Activated CD4-positive, alpha-beta T cell treated with anti-CD3 and anti-CD28 coated beads, Interleukin-2, amount 10 ng/mL, durations not matched to agents 7 days and 5 days (primary cell): Measurements from ENCODE around the gene CACFD1. TPM values are rescaled to one million over a fixed set of nuclear protein-coding genes. Genes with fewer than 3 reads are reported as not detected.

Experiments
- CTCF ChIA-PET: fragments of 350-600 bp; sonication (Branson Sonifier 250); formaldehyde crosslinking; loops from one replicate; lab custom pipeline; 2021; ENCODE audit warnings: antibody characterized with exemption; lab: Charles Lee
- POLR2A ChIA-PET: fragments of 350-600 bp; sonication (Branson Sonifier 250); formaldehyde crosslinking; loops from one replicate; lab custom pipeline; 2021; ENCODE audit warnings: antibody characterized with exemption; lab: Charles Lee
- DNase-seq: peaks from one replicate; pipeline ENCODE4 v3.0.0-alpha.2; 2020
- H3K27ac Mint-ChIP-seq: one replicate; pipeline ENCODE4 v1.8.0; 2021; ENCODE audit warnings: mild to moderate bottlenecking, moderate library complexity, mixed read lengths
- H3K27me3 Mint-ChIP-seq: one replicate; pipeline ENCODE4 v1.8.0; 2021; ENCODE audit warnings: mixed read lengths
- H3K36me3 Mint-ChIP-seq: one replicate; pipeline ENCODE4 v1.8.0; 2021; ENCODE audit warnings: low read depth, mixed read lengths
- H3K4me1 Mint-ChIP-seq: one replicate; pipeline ENCODE4 v1.8.0; 2021; ENCODE audit warnings: mixed read lengths
- H3K4me3 Mint-ChIP-seq: one replicate; pipeline ENCODE4 v1.8.0; 2021; ENCODE audit warnings: mild to moderate bottlenecking, moderate library complexity, mixed read lengths
- H3K9me3 Mint-ChIP-seq: one replicate; pipeline ENCODE4 v1.8.0; 2021; ENCODE audit warnings: mixed read lengths
- total RNA-seq, 2 experiments: library from RNA; stranded (reverse); gene quantifications; one replicate each; pipeline ENCODE4 v1.2.3, GENCODE V29; 2021

CACFD1 gene
- total RNA-seq, 2 experiments from 2014 or later = 0.75 to 1.3 TPM

DNA sequence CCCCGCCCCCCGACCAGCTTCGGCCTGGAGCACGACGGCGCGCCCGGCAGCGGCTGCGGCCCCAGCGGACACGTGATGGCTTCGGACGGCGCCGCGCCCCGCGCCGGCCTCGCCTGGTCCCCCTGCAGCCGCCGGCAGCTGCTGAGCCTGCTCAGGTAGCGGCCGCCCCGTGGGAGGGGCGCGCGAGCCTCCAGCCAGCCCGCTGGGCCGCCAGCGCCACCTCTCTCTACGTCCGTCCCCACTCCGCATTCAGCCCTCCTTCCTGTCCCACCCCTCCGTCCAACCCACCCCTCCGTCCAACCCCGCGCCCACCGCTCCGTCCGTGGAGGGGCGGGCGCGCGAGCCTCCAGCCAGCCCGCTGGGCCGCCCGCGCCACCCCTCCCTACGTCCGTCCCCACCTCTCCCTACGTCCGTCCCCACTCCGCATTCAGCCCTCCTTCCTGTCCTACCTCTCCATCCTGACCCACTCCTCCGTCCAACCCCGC, 31.1 kb upstream of the CACFD1 start:
- ChIA-PET CTCF (no interaction called here), POLR2A (interaction anchor here (0.5 kb wide), 1 partner anchor 15 kb away, joined by 3 read pairs; no protein-coding TSS in a partner anchor)
- Mint-ChIP-seq H3K27me3 (peaks cover 22% of the 10 kb centered on the region), H3K4me1 (peaks cover 5% of the 10 kb centered on the region), H3K4me3 (no peak overlapping the region), H3K9me3 (no peaks in the 10 kb centered on the region), H3K36me3 (no peaks in the 10 kb centered on the region), H3K27ac (no peak overlapping the region)
- no peak for DNase-seq

DNA sequence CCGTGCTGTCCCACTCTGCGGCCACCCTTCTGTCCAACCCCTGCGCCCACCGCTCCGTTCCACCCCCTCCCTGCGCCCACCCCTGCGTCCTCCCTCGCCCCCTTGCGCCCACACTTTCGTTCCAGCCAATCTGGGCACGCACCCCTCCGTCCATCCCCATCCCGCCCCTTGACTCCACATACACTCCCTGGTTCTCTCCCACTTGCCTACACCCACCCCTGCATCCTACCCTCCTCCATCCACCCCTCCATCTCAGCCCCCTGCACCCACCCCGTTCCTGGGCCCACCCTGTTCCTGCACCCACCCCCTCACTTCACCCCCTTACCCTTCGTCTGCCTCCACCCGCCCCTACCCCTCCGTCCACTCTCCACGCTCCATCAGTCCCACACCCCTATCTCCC, 30.6 kb upstream of the CACFD1 start:
- Mint-ChIP-seq H3K9me3 (no peaks in the 10 kb centered on the region), H3K4me3 (no peak overlapping the region), H3K27ac (no peak overlapping the region), H3K36me3 (no peaks in the 10 kb centered on the region), H3K4me1 (peaks cover 5% of the 10 kb centered on the region), H3K27me3 (peaks cover 22% of the 10 kb centered on the region)
- CTCF ChIA-PET = no interaction called here
- POLR2A ChIA-PET = no interaction called here
- DNase-seq = no peak

DNA sequence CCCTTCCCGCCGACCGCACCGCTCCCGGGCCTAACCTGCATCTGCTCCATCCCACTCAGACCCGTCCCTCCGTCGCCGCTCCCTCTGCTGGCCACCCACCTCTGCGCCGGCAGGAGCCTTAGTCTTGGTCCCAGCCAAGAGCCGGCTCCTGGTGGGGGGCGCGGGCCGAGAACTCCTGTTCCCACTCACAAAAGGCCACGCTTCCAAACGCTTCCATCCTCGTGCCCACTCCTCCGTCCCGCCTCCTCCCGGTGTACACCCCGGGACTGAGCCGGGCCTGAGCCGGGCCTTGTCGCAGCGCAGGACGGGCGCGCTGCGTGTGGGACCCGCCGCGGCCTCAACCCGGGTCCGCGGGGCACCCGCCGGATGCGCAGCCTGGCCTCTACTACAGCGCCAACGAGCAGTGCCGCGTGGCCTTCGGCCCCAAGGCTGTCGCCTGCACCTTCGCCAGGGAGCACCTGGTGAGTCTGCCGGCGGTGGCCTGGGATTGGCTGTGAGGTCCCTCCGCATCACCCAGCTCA, 30.1 kb upstream of the CACFD1 start:
- DNase-seq = no peak
- ChIA-PET CTCF (no interaction called here), POLR2A (no interaction called here)
- Mint-ChIP-seq H3K36me3 (no peaks in the 10 kb centered on the region), H3K27me3 (peaks cover 22% of the 10 kb centered on the region), H3K27ac (no peak overlapping the region), H3K4me1 (peaks cover 5% of the 10 kb centered on the region), H3K9me3 (no peaks in the 10 kb centered on the region), H3K4me3 (no peak overlapping the region)

DNA sequence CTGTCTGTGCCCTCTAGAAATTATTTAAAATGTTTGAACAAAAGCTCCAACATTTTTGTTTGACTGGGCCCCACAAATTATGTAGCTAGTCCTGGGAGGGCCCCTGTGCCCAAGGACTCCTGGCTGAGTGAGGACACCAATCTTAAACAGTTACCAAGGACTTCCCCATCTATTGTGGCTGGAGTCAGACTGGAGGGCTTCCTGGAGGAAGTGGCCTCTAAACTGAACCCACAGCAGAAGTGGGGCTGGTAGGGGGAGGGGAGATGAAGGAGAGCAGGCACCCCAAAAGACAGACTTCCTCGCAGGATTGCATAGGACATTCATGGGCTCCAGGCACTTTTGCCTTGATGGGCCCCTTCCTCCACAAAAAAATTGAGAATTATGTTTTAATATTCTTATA, 29.5 kb upstream of the CACFD1 start:
- Mint-ChIP-seq H3K4me3 (no peak overlapping the region), H3K27ac (no peak overlapping the region), H3K36me3 (no peaks in the 10 kb centered on the region), H3K27me3 (peaks cover 22% of the 10 kb centered on the region), H3K9me3 (no peaks in the 10 kb centered on the region), H3K4me1 (peaks cover 5% of the 10 kb centered on the region)
- DNase-seq = no peak
- ChIA-PET CTCF (no interaction called here), POLR2A (no interaction called here)

DNA sequence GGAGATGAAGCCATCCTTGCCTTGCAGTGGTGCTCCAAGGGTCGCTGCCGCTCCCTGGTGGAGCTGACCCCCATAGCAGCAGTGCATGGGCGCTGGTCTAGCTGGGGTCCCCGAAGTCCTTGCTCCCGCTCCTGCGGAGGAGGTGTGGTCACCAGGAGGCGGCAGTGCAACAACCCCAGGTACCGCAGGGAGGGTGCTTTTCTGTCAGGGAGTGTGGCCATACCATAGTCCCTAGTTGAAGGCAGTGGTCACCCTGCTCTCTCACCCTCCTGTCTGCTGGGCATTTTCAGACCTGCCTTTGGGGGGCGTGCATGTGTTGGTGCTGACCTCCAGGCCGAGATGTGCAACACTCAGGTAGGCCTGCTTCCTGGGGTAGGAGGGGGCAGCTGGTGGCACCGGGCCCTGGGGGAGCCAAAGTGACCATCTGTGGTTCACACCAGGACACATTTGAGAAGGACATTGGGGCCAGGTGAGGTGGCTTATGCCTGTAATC, 26.4 kb upstream of the CACFD1 start:
- no peak for DNase-seq
- Mint-ChIP-seq H3K9me3 (no peaks in the 10 kb centered on the region), H3K27ac (no peak overlapping the region), H3K4me1 (peaks cover 3% of the 10 kb centered on the region), H3K27me3 (peaks cover 6% of the 10 kb centered on the region), H3K36me3 (no peaks in the 10 kb centered on the region), H3K4me3 (no peak overlapping the region)
- ChIA-PET CTCF (no interaction called here), POLR2A (no interaction called here)

DNA sequence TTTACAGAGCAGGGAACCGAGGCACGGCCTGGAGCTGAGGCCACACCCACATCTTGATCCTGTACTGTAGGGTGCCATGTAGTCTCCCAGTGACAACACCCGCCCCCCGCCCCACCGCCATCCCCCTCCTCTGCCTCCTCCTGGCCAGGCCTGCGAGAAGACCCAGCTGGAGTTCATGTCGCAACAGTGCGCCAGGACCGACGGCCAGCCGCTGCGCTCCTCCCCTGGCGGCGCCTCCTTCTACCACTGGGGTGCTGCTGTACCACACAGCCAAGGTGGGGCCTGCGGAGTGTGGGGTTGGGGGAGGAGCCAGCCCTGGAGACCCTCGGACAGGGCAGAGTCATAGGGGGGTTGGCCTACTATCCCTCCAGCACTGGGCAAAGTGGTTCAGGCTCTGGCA, 23.1 kb upstream of the CACFD1 start:
- Mint-ChIP-seq H3K27me3 (no peaks in the 10 kb centered on the region), H3K27ac (no peak overlapping the region), H3K4me3 (no peak overlapping the region), H3K4me1 (no peaks in the 10 kb centered on the region), H3K9me3 (no peaks in the 10 kb centered on the region), H3K36me3 (no peaks in the 10 kb centered on the region)
- no peak for DNase-seq
- ChIA-PET POLR2A (no interaction called here), CTCF (no interaction called here)

DNA sequence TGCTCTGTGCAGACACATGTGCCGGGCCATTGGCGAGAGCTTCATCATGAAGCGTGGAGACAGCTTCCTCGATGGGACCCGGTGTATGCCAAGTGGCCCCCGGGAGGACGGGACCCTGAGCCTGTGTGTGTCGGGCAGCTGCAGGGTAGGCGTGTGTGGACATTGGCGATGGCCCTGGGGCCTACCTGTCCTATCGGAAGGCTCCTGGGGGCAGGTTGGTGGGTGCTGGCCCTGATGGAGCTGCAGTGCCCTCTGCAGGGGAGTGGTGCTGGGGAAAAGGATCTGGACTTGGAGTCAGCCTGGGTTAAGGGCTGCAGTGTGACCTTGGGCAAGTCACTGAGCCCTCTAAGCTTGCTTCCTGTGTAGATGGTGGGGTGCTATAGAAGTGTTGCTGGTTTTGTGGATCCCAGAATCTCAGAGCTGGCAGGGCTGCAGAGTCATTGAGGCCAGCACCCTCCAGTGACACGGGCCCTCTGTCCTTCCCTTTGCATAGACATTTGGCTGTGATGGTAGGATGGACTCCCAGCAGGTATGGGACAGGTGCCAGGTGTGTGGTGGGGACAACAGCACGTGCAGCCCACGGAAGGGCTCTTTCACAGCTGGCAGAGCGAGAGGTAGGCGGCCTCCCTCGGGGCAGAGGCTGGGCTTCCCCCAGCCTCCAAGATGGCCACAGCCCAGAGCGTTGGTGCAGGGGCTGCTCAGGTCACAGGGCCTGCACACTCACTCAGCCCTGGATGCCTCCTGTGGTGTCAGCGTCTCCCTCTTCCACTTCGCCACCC, 21.8 kb upstream of the CACFD1 start:
- ChIA-PET CTCF (interaction anchor here (0.5 kb wide), 1 partner anchor 1376 kb away, joined by 3 read pairs; no protein-coding TSS in a partner anchor), POLR2A (no interaction called here)
- Mint-ChIP-seq H3K27ac (no peak overlapping the region), H3K4me3 (no peak overlapping the region), H3K4me1 (no peaks in the 10 kb centered on the region), H3K36me3 (no peaks in the 10 kb centered on the region), H3K9me3 (no peaks in the 10 kb centered on the region), H3K27me3 (no peaks in the 10 kb centered on the region)
- DNase-seq = no peak

DNA sequence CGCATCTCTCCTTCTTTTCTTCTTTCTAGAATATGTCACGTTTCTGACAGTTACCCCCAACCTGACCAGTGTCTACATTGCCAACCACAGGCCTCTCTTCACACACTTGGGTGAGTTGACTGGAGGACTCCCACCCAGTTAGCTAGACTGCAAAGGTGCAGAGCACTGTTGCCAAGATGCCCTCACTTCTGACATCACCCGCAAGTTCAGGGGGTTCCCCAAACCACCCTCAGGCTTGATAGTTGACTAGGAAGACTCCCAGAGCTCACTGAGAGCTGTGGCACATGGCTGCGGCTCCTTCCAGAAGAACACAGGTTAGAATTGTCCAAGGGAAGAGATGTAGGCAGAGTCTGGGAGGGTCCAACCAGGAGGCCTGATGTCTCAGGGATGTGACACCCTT, 20.4 kb upstream of the CACFD1 start:
- Mint-ChIP-seq H3K27me3 (no peaks in the 10 kb centered on the region), H3K4me3 (no peak overlapping the region), H3K36me3 (no peaks in the 10 kb centered on the region), H3K9me3 (no peaks in the 10 kb centered on the region), H3K4me1 (no peaks in the 10 kb centered on the region), H3K27ac (no peak overlapping the region)
- ChIA-PET CTCF (no interaction called here), POLR2A (no interaction called here)
- no peak for DNase-seq

DNA sequence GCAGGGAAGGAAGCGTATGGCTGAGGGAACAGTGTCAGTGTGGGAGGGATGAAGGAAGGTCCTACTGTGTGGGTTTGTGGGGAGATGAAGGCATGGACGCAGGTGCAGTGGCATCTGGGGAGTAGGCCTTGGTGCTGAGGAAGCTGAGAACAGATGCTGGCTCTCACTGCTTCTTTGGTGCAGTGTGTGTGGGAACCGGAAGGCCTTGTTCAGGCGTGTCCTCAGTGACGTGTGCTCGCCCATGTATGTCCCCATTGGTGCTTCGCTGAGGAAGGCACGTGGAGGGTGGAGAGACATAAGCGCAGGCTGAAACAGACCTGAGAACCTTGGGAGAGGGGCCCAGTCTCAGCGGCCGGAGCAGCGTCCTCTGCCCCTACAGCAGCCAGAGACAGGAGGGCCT, 18.9 kb upstream of the CACFD1 start:
- no peak for DNase-seq
- no peaks in the 10 kb centered on the region for H3K9me3 Mint-ChIP-seq
- H3K4me3 Mint-ChIP-seq = no peak overlapping the region
- POLR2A ChIA-PET = no interaction called here
- no peaks in the 10 kb centered on the region for H3K4me1 Mint-ChIP-seq
- no peak overlapping the region for H3K27ac Mint-ChIP-seq
- CTCF ChIA-PET = no interaction called here
- no peaks in the 10 kb centered on the region for H3K36me3 Mint-ChIP-seq
- no peaks in the 10 kb centered on the region for H3K27me3 Mint-ChIP-seq

DNA sequence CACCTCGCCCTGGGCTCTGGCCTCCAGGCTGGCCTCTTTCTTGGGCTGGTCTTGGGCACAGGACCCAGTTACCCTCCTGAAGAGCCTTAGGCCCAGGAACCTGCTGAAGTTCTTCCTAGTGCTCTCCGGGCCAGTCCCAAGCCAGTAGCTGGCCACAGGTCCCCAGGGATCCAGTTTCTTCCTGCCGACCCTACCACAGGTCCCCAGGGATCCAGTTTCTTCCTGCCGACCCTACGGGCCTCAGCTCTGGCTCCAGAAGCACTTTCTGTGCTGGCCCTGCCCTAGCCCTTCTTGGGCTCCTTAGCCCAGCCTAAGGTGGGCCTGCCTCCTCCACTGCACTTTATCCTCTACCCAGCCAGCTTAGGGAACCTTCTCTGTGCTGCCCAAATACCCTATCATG, 18.2 kb upstream of the CACFD1 start:
- POLR2A ChIA-PET = no interaction called here
- CTCF ChIA-PET = no interaction called here
- no peaks in the 10 kb centered on the region for H3K9me3 Mint-ChIP-seq
- no peaks in the 10 kb centered on the region for H3K36me3 Mint-ChIP-seq
- H3K4me3 Mint-ChIP-seq = no peak overlapping the region
- DNase-seq = no peak
- H3K27ac Mint-ChIP-seq = no peak overlapping the region
- no peaks in the 10 kb centered on the region for H3K4me1 Mint-ChIP-seq
- H3K27me3 Mint-ChIP-seq = no peaks in the 10 kb centered on the region

DNA sequence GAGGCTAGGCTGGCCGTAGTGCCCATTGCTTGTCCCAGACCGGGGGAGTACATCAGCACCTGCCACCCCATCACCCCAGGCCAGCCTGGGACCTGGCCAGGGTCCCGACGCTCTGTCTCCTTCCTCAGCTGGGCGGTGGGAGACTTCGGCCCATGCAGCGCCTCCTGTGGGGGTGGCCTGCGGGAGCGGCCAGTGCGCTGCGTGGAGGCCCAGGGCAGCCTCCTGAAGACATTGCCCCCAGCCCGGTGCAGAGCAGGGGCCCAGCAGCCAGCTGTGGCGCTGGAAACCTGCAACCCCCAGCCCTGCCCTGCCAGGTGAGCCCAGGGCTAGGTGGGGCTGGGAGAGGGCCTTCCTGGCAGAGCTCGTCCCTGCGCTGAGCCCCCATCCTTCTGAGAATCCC, 16.5 kb upstream of the CACFD1 start:
- no peak for DNase-seq
- Mint-ChIP-seq H3K9me3 (no peaks in the 10 kb centered on the region), H3K4me1 (no peaks in the 10 kb centered on the region), H3K36me3 (no peaks in the 10 kb centered on the region), H3K4me3 (no peak overlapping the region), H3K27ac (no peak overlapping the region), H3K27me3 (no peaks in the 10 kb centered on the region)
- ChIA-PET POLR2A (interaction anchor here (0.6 kb wide), 1 partner anchor 15 kb away, joined by 3 read pairs; no protein-coding TSS in a partner anchor), CTCF (interaction anchor here (1.3 kb wide), 1 partner anchor 25 kb away, joined by 3 read pairs; no protein-coding TSS in a partner anchor)

DNA sequence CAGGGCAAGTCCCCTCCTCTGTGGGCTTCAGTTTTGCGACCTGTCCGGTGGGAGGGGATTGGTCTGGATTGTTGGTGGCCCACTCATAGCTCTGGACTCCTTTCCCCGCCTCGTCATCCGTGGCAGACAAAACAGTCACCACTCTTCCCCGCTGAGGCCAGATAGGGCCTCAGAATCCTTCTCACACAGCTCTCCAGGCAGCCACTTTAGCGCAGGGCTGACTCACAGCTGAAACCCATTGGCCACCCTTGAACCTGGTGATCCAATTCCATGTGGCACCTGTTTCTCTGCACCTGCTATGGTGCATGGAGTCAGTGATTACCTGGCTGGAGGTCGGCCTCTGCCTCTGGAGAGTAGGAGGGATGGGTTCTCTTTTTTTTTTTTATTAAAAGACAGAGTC, 15.8 kb upstream of the CACFD1 start:
- H3K36me3 Mint-ChIP-seq = no peaks in the 10 kb centered on the region
- H3K9me3 Mint-ChIP-seq = no peaks in the 10 kb centered on the region
- no peak for DNase-seq
- H3K4me1 Mint-ChIP-seq = no peaks in the 10 kb centered on the region
- CTCF ChIA-PET = no interaction called here
- no peak overlapping the region for H3K4me3 Mint-ChIP-seq
- no peak overlapping the region for H3K27ac Mint-ChIP-seq
- POLR2A ChIA-PET = no interaction called here
- H3K27me3 Mint-ChIP-seq = no peaks in the 10 kb centered on the region

DNA sequence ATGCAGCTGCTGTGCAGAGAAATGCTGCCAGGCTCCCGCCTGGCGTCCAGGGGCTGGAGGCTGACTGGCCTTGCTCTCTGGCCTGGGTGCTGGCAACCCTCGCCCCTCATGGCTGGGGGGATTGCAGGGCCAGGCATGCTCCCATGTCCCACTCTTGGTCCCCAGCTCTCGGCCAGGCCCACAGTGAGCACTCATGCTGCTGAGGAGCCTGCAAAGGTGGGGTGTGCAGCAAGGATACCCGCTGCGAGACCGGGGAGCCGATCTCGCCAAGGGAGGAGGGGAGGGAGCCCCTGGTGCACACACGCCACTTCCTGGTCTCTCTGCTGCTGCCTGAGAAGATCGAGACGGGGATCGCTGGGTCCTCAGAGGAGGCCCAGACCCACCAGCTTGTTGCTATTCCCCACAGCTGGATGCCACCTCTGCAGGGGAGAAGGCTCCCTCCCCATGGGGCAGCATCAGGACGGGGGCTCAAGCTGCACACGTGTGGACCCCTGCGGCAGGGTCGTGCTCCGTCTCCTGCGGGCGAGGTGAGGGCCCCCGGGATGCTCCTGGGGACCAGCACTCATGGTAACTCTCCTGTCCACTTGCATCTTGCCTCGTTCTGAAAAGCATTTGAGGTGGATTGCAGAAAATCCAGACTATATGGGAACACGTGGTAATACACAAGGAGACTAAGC, 14.3 kb upstream of the CACFD1 start:
- ChIA-PET POLR2A (no interaction called here), CTCF (interaction anchor here (0.6 to 0.8 kb wide), 2 partner anchors 67 to 479 kb away, joined by 3 read pairs; no protein-coding TSS in a partner anchor)
- no peaks in the 10 kb centered on the region for H3K36me3 Mint-ChIP-seq
- DNase-seq = no peak
- no peak overlapping the region for H3K27ac Mint-ChIP-seq
- H3K27me3 Mint-ChIP-seq = no peaks in the 10 kb centered on the region
- H3K4me1 Mint-ChIP-seq = no peaks in the 10 kb centered on the region
- no peaks in the 10 kb centered on the region for H3K9me3 Mint-ChIP-seq
- H3K4me3 Mint-ChIP-seq = no peak overlapping the region
